Endothelial cell of umbilical vein (primary cell): Measurements from ENCODE around the gene ABCC5. TPM values are rescaled to one million over a fixed set of nuclear protein-coding genes. Genes with fewer than 3 reads are reported as not detected.

ENCODE experiments used
- BruUV-seq: library from RNA; stranded (reverse); fragments of 400-500 nt; replicated peaks from 2 replicates; lab custom pipeline; 2021; lab: Mats Ljungman, UMichigan
- CTCF ChIA-PET: fragments of 300-600, 350-600 bp; sonication (Branson Sonifier 250); formaldehyde crosslinking; loops from one replicate; lab custom pipeline; 2021; ENCODE audit warnings: antibody characterized with exemption, inconsistent platforms; lab: Charles Lee
- POLR2A ChIA-PET: fragments of 300-600, 350-600 bp; sonication (Branson Sonifier 250); formaldehyde crosslinking; loops from one replicate; lab custom pipeline; 2021; ENCODE audit warnings: antibody characterized with exemption, inconsistent platforms; lab: Charles Lee
- DNase-seq: peaks from one replicate; pipeline ENCODE4 v3.0.0-alpha.2; 2011; ENCODE audit warnings: low read depth, low spot score
- FAIRE-seq: peaks from 2 replicates; lab custom pipeline; 2011; peaks lifted over from hg19 to GRCh38; lab: Jason Lieb, UNC
- H2AFZ ChIP-seq: 2 replicates; pipeline ENCODE4 v1.6.0; 2012; ENCODE audit warnings: low read depth, low read length, control low read depth, inconsistent platforms
- H3K27ac ChIP-seq: 2 replicates; pipeline ENCODE4 v1.5.1; 2011; ENCODE audit warnings: low read depth, mild to moderate bottlenecking, control low read depth, low read length, moderate library complexity; ENCODE audit not compliant: insufficient read depth
- H3K27me3 ChIP-seq, 2 experiments: 2 replicates each; pipeline versions ENCODE4 v1.6.0 to v1.6.1; 2011; ENCODE audit warnings: low read length in 2 of 2, mixed read lengths in 1 of 2; ENCODE audit not compliant: control insufficient read depth in 2 of 2, insufficient read depth in 2 of 2
- H3K36me3 ChIP-seq, 2 experiments: 2 replicates in 1 of 2; 3 replicates in 1 of 2; pipeline ENCODE4 v1.5.1; 2011; ENCODE audit warnings: low read length in 2 of 2, mild to moderate bottlenecking in 1 of 2, moderate library complexity in 1 of 2; ENCODE audit not compliant: control insufficient read depth in 2 of 2, insufficient read depth in 2 of 2; ENCODE audit errors: extremely low read depth in 1 of 2
- H3K4me1 ChIP-seq: 3 replicates; pipeline ENCODE4 v1.5.1; 2011; ENCODE audit warnings: mild to moderate bottlenecking, low read length; ENCODE audit not compliant: control insufficient read depth, insufficient read depth; ENCODE audit errors: extremely low read depth
- H3K4me2 ChIP-seq: 2 replicates; pipeline ENCODE4 v1.6.1; 2011; ENCODE audit warnings: low read length, control low read depth, mixed read lengths; ENCODE audit not compliant: insufficient read depth
- H3K4me3 ChIP-seq, 3 experiments: fragments of 200-600 bp in 1 of 3; sonication (generic), shearing (Covaris generic) in 1 of 3; replicated peaks in 1 of 3; 2 replicates each; pipeline ENCODE4 v1.5.1; 2011 to 2016; ENCODE audit warnings: control low read depth in 3 of 3, low read length in 3 of 3, mild to moderate bottlenecking in 2 of 3, inconsistent platforms in 1 of 3, low read depth in 1 of 3, moderate library complexity in 1 of 3; ENCODE audit not compliant: insufficient read depth in 1 of 3
- H3K79me2 ChIP-seq: 2 replicates; pipeline ENCODE4 v1.6.0; 2012; ENCODE audit warnings: low read length, inconsistent platforms; ENCODE audit not compliant: control insufficient read depth, insufficient read depth
- H3K9ac ChIP-seq: replicated peaks from 2 replicates; pipeline ENCODE3; 2011; ENCODE audit warnings: low read length, control low read depth; ENCODE audit not compliant: insufficient read depth; ENCODE audit errors: extremely low read depth
- H3K9me1 ChIP-seq: replicated peaks from 3 replicates; pipeline ENCODE4 v1.6.0; 2011; ENCODE audit warnings: mild to moderate bottlenecking, low read length; ENCODE audit not compliant: control insufficient read depth, insufficient read depth; ENCODE audit errors: extremely low read depth
- H3K9me3 ChIP-seq: replicated peaks from 2 replicates; pipeline ENCODE4 v1.5.1; 2012; ENCODE audit warnings: low read length, inconsistent platforms; ENCODE audit not compliant: control insufficient read depth, insufficient read depth
- H4K20me1 ChIP-seq: replicated peaks from 2 replicates; pipeline ENCODE3; 2011; ENCODE audit warnings: mild to moderate bottlenecking, low read length; ENCODE audit not compliant: control insufficient read depth, insufficient read depth; ENCODE audit errors: extremely low read depth
- EZH2 ChIP-seq: IDR thresholded peaks from 2 replicates; pipeline ENCODE4 v1.6.1; 2012; ENCODE audit warnings: borderline replicate concordance, low read depth, mild to moderate bottlenecking, moderate library complexity, low read length, inconsistent platforms; ENCODE audit not compliant: severe bottlenecking
- FOS ChIP-seq: IDR thresholded peaks from 2 replicates; pipeline ENCODE4 v1.6.1; 2011; ENCODE audit warnings: mild to moderate bottlenecking, low read length, moderate library complexity, borderline replicate concordance; ENCODE audit not compliant: insufficient read depth
- GATA2 ChIP-seq: IDR thresholded peaks from 2 replicates; pipeline ENCODE4 v1.7.0; 2011; ENCODE audit warnings: low read depth, mild to moderate bottlenecking, moderate library complexity, mixed read lengths, low read length; ENCODE audit not compliant: insufficient read length, insufficient read depth
- JUN ChIP-seq: IDR thresholded peaks from 2 replicates; pipeline ENCODE4 v1.6.1; 2011; ENCODE audit warnings: borderline replicate concordance, low read depth; ENCODE audit not compliant: insufficient read length, insufficient read depth
- MYC ChIP-seq: IDR thresholded peaks from one replicate; pipeline ENCODE4 v1.6.1; 2011; ENCODE audit warnings: mild to moderate bottlenecking, low read depth, low read length
- POLR2A ChIP-seq: IDR thresholded peaks from 2 replicates; pipeline ENCODE4 v1.6.1; 2012; ENCODE audit warnings: low read depth, mild to moderate bottlenecking, control low read depth, low read length
- POLR2AphosphoS5 ChIP-seq: IDR thresholded peaks from 2 replicates; pipeline ENCODE4 v1.6.1; 2012; ENCODE audit warnings: low read depth, mild to moderate bottlenecking, control low read depth, low read length, moderate library complexity; ENCODE audit not compliant: insufficient read depth
- dilution Hi-C: fragments of 300-500 bp; cut with MboI; formaldehyde crosslinking; loops from one replicate; pipeline ENCODE4 v1.15.0; 2019; ENCODE audit warnings: low sequenced_read_pairs; ENCODE audit not compliant: extremely low pct_ligation_motif_present
- intact Hi-C: fragments of 100-400 bp; cut with micrococcal nuclease; formaldehyde crosslinking; loops from one replicate; pipeline ENCODE4 v1.10.0; 2022
- polyA plus RNA-seq, 4 experiments: library from polyadenylated mRNA; depleted of rRNA in 3 of 4; stranded (reverse) in 3 of 4; unstranded in 1 of 4; fragments of >200 nt; gene quantifications; 2 replicates each; pipeline versions ENCODE4 v1.2.1 to v1.2.3, GENCODE V29; 2011 to 2012; ENCODE audit warnings: missing spikeins in 1 of 4
- total RNA-seq: library from RNA; stranded (reverse); gene quantifications from 2 replicates; pipeline ENCODE4 v1.2.3, GENCODE V29; 2021
- TF ChIP-seq, protein P1 (sequence below): IDR thresholded peaks from 2 replicates; pipeline ENCODE4 v1.6.1; 2011; ENCODE audit not compliant: insufficient read depth, insufficient read length
- TF ChIP-seq, protein P2 (sequence below), 2 donors: IDR thresholded peaks; 1 replicate in 1 of 2; 2 replicates in 1 of 2; pipeline ENCODE4 v1.5.1; 2011; ENCODE audit warnings: low read length in 2 of 2, mild to moderate bottlenecking in 2 of 2, moderate library complexity in 2 of 2, control low read depth in 1 of 2, inconsistent platforms in 1 of 2, low read depth in 1 of 2; ENCODE audit not compliant: insufficient read depth in 1 of 2; ENCODE audit errors: extremely low read depth in 1 of 2

ABCC5 gene
- total and polyA plus RNA-seq, 2 donors (not counting 3 experiments of a cell fraction or from before 2014, with no cell fraction given): 22.5 to 24.6 TPM

DNA sequence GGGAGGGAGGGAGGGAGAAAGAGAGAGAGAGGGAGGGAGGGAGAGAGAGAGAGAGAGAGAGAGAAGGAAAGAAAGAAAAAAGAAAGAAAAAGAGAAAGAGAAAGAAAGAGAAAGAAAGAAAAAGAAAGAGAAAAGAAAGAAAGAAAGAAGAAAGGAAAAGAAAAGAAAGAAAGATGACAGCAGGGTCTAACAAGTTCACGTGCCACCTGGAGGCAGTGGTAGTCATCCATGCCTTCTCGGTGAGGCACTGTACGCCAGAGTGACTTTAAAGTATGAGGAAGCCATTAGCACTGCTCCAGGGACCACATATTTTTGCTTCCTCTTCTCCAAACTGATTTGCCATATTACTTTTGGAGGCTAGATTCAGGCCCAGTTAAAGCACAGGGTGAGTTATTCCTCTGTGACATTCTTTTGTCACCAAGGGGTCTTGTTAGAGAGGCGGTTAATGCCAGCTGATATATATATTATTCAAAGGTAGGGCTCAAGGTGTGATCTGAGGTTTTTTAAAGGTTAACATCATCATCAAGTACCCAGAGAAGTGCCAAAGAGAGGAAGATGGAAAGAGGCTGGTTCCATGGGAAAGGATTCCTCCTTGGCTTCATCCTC is 13.6 kb upstream of the ABCC5 start, which contains the start of gene HTR3D:
TSS of gene HTR3D (plus strand) at position 556 of the 606 bp plus-strand sequence. CDS start at position 556, 0 bp downstream.
- dilution Hi-C loops: no loop called here
- H2AFZ ChIP-seq: no peak within 1 kb of the TSS

More for the DNA sequence above, 13.6 kb upstream of the ABCC5 start, which contains the start of gene HTR3D:
- no peak within 1 kb of the TSS for H3K4me2 ChIP-seq
- no TSS peak for BruUV-seq
- no peak within 1 kb of the TSS for H3K27ac ChIP-seq
- H3K9me3 ChIP-seq: no peaks in the 10 kb centered on the region
- TF ChIP-seq, protein P1, sequence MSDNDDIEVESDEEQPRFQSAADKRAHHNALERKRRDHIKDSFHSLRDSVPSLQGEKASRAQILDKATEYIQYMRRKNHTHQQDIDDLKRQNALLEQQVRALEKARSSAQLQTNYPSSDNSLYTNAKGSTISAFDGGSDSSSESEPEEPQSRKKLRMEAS: no peak
- TF ChIP-seq GATA2 (no peak), POLR2A (no peak), MYC (no peak), JUN (no peak), EZH2 (no peak), POLR2AphosphoS5 (no peak), FOS (no peak)
- TF ChIP-seq, protein P2, sequence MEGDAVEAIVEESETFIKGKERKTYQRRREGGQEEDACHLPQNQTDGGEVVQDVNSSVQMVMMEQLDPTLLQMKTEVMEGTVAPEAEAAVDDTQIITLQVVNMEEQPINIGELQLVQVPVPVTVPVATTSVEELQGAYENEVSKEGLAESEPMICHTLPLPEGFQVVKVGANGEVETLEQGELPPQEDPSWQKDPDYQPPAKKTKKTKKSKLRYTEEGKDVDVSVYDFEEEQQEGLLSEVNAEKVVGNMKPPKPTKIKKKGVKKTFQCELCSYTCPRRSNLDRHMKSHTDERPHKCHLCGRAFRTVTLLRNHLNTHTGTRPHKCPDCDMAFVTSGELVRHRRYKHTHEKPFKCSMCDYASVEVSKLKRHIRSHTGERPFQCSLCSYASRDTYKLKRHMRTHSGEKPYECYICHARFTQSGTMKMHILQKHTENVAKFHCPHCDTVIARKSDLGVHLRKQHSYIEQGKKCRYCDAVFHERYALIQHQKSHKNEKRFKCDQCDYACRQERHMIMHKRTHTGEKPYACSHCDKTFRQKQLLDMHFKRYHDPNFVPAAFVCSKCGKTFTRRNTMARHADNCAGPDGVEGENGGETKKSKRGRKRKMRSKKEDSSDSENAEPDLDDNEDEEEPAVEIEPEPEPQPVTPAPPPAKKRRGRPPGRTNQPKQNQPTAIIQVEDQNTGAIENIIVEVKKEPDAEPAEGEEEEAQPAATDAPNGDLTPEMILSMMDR (IDR thresholded peaks at IDR 0.05; ENCODE audit: extremely low read depth in 1 of 2, insufficient read depth in 1 of 2, low read depth in 1 of 2, low read length in 2 of 2): no peak
- DNase-seq: no peak
- H3K27me3 ChIP-seq: peaks cover 12 to 14% of the 10 kb centered on the region in 2 experiments
- H3K9ac ChIP-seq: no peak within 1 kb of the TSS
- H4K20me1 ChIP-seq: no peaks in the 10 kb centered on the region
- no peak within 1 kb of the TSS for H3K4me3 ChIP-seq
- no peaks in the 10 kb centered on the region for H3K36me3 ChIP-seq
- no peaks in the 10 kb centered on the region for H3K79me2 ChIP-seq
- H3K4me1 ChIP-seq: no peaks in the 10 kb centered on the region
- no peaks in the 10 kb centered on the region for H3K9me1 ChIP-seq
- intact Hi-C loops: no loop called here
- POLR2A ChIA-PET: interaction anchor here (0.7 kb wide), 1 partner anchor 213 kb away, joined by 3 read pairs; no protein-coding TSS in a partner anchor
- CTCF ChIA-PET: no interaction called here
- FAIRE-seq: no peak
